ENCODE measurements around the gene SMIM10L2A.
"Not testable (repeated sequence)": the region's sequence is repeated elsewhere in the genome, so short reads cannot be mapped to it uniquely, and the experiment has no call there.

SMIM10L2A gene

DNA sequence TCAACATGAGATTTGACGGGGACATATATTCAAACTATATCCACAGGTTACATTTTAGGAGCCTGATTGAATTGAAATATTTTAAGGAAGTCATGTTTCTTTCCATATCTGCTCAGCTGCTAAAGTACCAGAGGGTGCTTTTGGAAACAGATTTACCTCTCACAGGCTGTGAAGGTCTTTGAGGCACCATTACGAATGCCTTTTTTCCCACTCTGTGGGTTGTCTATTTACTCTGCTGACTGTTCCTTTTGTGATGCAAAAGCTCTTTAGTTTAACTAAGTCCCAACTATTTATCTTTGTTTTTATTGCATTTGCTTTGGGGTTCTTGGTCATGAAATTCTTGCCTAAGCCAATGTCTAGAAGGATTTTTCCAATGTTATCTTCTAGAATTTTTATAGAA is 40.0 kb downstream of the SMIM10L2A start:
- DNase-seq = not testable (repeated sequence)

DNA sequence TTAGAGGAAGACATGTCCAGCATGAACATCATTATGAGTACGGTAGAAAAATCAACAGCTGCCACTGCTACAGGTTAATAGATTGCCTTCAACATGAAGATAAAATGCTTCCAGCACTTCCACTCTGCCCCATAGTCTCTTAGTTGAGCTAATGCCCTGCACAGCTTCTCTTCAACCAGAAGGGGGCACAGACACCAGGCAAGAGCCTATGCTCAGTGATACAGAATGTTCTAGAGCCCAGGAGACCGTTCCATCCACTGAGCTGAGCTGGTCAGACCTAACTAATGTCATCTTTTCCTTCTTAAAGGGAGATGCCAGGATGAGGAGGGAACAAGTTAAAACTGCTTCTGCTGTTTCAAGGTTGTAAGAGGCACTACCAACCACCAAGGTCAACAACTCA is 42.2 kb downstream of the SMIM10L2A start:
- no peak for DNase-seq

DNA sequence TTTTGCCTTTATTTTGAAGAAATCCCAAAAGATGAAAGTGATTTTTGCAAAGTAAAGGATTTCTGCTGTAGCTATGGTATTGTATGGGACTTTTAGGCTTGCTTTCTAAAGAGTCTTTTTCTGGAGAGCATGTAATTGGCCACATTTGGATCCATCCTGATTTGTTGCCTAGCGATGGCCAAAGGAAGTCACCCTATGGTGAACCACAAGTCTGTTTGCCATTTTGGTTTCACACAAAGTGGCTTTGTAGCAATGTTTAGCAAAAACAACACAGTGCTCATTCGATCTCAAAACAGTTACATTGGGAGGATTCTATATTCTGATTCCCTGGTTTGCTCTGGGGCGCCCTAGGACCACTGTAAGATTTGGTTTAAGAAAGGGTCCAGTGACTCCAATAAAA is 54.6 kb downstream of the SMIM10L2A start:
- no peak for DNase-seq

DNA sequence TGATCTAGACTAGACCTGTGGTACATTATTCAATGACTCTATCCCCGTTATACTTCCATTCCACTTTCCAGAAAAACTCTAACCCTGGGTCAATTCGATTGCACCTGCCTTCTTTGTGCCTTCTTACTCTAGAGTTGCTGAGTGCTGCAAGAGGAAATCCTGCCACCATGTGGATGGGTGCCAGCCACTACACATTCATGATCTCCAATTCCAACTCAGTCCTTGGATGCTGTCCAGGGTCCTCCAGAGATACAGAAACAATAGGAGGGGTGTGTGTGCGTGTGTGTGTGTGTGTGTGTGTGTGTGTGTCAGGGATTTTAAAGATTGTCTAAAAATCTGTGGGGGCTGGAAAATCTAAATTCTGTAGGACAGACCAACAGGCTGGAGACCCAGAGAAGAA is 55.8 kb downstream of the SMIM10L2A start:
- peak; percentile 12 for DNase-seq
